OCI-LY3 (cell line): ENCODE measurements around the gene EID1.

Experiments used
- CTCF ChIP-seq: fragments of 200-600, 300-600 bp; sonication (generic); IDR thresholded peaks from 2 replicates; pipeline ENCODE4 v1.5.1; 2014; ENCODE audit warnings: antibody characterized with exemption, low read length, low read depth
- EZH2phosphoT487 ChIP-seq: fragments of 200-600 bp; shearing (Covaris generic); IDR thresholded peaks from 2 replicates; pipeline ENCODE4 v1.6.1; 2018; ENCODE audit warnings: antibody characterized with exemption, mixed run types, low read depth

GRCh38 chr15:48924528-48925393 is 46.8 kb downstream of the EID1 start:
- TF ChIP-seq CTCF (no peak), EZH2phosphoT487 (no peak)
